Stimulated activated CD4-positive, alpha-beta T cell treated with anti-CD3 and anti-CD28 coated beads, Interleukin-4, amount 100 ng/mL, for 24 hours (primary cell): ENCODE results near the gene RAB37.

ENCODE experiments used
- DNase-seq: peaks from one replicate; pipeline ENCODE4 v3.0.0-alpha.2; 2020

Gene RAB37

DNA sequence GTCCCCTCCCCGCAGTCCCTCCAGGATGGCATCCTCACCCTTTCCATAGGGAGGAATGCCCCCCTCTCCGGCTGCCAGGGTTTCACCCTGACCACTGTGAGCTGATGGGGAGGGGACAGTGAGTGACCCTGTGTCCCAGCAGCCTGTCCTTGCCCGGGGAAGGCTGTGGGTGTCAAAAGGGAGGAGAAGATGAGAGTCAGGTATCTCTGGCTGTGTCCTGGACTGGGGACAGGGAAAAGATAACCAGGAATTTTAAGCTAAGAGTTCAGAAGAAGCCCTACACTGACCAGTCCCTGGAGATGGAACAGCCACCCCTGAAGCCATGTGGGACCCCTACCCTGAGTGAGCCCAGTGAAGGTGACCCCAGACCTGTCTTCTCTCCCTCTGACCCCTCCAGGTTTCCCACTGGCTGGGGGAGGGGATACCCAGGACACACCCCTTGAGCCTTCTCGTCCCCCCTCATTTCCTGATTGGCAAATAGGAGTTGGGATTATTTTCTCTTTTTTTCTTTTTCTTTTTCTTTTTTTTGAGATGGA is 27.8 kb downstream of the RAB37 start:
- DNase-seq = no peak

DNA sequence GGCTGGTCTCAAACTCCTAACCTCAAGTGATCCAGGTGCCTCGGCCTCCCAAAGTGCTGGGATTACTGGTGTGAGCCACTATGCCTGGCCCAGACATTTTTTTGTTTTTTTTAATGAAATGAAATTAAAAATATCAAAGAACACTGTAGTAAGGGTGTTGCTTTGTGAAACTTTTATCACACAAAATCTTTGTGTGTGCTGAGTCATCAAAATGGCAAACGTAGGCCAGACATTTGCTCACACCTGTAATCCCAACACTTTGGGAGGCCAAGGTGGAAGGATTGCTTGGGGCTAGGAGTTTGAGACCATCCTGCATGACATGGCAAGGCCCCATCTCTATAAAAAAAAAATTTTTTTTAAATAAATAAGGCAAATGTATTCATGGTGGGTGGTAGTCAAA is 29.4 kb downstream of the RAB37 start:
- DNase-seq = no peak

DNA sequence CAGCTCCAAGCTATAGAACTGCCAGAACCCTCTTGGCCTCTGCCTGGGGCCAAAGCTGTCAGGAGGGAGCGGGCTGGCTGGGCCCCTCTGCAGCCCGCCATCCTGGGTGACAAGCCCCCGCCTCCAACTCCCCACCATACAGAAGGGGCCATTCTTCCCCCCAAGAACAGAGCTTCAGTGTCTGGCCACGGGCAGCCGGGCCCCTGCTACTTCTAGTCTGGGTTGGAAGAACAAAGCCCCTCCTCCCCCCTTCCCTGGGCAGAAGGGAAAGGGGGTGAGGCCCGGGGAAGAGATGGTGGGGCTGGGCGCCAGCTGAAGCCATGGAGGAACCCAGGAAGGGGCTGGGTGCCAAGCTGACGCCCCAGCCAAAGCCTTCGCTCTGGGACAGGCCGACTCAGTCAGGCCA is 30.1 kb downstream of the RAB37 start:
- DNase-seq = no peak

DNA sequence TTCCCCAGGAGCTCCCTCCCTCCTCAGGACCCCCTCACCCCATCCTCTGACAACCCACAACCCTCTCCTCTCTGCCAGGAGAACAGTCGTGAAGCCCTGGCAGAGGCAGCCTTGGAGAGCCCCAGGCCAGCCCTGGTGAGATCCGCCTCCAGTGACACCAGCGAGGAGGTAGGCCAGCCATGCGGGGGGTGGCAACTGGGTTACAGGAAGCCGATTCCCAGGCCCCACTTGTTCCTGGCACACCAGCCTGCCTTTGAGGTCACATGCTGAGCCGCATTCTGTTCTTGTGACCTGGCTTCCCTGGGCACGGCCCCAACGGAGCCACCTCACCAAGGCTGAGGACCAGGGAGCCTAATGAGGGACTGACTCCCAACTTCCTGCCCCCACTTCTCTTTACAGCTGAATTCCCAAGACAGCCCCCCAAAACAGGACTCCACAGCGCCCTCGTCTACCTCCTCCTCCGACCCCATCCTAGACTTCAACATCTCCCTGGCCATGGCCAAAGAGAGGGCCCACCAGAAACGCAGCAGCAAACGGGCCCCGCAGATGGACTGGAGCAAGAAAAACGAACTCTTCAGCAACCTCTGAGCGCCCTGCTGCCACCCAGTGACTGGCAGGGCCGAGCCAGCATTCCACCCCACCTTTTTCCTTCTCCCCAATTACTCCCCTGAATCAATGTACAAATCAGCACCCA is 31.2 kb downstream of the RAB37 start:
- no peak for DNase-seq

DNA sequence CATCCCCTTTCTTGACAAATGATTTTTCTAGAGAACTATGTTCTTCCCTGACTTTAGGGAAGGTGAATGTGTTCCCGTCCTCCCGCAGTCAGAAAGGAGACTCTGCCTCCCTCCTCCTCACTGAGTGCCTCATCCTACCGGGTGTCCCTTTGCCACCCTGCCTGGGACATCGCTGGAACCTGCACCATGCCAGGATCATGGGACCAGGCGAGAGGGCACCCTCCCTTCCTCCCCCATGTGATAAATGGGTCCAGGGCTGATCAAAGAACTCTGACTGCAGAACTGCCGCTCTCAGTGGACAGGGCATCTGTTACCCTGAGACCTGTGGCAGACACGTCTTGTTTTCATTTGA is 31.7 kb downstream of the RAB37 start:
- DNase-seq = no peak

DNA sequence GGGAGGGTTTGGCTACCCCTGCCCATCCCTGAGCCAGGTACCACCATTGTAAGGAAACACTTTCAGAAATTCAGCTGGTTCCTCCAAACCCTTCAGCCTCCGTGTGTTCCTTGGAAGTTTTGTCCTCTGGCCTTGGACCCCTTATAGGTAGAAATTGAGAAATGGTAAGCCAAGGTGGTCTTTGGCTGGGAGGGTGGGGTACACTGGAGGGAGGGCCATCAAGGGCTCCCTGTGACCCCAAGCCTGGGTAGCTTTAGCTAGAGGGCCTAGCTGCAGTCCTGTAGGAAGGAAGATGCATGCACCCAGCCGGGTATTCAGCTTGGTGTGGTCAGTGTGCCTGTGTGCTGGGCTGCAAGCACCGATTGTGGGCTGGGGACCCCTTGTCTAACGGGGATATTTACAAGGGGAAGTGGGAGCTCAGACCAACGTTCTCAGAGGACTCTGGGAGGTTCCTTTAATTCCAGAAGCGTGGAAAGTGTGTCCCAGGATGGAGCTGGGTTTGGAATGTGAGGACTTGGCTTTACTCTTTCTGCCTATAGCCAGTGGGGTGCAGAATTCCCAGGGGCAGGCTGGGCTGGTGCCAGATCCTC is 32.3 kb downstream of the RAB37 start:
- DNase-seq = no peak

DNA sequence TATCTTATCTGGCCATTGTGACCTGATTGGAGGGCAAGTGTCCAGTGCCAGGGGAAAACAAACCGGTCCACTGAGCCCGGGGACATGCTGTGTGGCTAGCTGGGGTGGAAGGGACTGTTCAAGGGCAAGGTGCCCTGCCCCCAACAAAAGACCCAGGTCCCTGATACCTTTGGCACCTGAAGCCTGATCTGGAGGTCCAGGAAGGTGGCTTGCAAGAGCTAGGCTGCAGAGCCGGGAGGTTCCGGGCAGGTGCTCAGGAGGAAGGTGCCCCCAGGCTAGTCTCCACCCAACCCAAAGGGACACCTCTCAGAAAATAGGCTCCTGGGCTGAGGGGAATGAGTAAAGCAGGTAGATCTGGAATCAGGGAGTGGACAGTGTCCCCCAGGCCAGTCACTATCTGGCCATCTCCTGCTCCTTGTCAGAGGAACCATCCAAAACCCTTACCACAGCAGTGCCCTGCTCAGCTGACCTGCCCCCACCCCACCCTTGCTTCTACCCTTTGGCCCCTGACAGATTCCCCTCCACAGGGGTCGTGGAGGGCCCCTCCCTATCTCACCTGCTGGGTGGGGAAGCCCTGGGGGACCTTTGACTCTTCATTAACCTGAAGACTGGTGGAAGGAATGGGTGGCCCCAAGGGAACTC is 32.9 kb downstream of the RAB37 start:
- no peak for DNase-seq

DNA sequence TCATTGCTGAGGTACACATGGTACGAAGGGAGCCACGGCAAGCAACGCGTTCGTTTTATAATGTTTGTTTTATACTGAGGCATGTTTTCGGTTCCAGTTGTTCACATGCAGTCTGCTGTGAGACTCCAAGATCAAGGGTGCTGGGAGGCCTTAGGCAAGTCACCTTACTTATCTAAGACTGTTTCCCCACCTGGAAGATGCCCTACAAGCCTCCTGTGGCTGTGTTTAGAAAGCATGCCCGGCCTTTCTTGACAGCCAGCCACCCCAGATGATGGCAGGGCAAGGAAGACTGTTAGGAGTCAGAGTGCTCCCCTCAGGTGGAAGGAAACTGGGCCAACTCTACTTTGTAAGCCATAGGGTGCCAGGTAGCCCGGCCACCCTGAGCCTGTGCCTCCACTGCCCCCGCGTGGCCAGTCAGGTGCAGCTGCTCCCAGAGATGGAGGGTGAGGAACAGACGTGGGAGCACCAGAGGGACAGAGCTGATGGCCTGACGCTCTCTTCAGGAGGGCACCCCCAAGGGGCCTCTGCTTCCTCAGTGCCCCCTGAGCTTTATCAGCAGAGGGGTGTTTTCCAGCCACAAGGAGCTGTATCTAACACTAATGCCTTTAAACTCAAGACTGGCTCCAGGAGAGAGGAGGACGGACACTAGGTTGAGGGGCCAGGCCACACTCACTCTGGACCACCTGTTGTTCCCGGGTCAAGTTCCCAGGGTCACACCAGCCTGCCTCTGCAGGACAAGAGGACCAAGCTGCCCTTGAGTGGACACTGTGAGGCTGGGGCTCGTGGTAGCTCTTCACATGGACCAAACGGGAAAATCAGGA is 33.7 kb downstream of the RAB37 start:
- peak; percentile 75 for DNase-seq

DNA sequence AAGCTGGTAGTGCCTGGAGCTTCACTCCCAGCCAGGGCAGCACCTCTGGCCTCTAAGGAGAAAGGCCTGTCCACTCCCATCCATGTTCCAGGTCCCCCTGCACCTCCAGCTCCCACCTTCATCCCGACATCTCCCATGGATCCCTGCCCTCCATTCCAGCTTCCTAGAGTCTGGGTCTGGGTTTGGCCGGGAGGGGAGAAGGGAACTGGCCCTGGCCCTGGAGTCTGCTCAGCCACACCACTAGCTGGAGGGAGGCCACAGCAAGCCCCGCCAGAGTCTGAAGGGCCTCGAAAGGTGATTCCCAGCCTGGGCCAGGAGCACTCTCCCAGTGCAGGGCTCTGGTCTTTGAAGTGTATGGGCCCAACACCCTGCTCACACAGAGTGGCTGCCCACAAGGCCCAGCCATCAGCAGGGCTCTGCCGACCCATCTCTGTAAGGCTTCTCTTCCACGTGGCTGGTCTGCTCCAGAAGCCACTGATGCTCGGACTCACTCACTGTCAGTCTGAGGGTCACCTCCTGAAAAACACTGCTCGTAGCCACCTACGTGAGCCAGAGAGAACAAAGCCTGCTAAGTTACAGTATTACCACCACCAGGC is 34.4 kb downstream of the RAB37 start:
- no peak for DNase-seq

DNA sequence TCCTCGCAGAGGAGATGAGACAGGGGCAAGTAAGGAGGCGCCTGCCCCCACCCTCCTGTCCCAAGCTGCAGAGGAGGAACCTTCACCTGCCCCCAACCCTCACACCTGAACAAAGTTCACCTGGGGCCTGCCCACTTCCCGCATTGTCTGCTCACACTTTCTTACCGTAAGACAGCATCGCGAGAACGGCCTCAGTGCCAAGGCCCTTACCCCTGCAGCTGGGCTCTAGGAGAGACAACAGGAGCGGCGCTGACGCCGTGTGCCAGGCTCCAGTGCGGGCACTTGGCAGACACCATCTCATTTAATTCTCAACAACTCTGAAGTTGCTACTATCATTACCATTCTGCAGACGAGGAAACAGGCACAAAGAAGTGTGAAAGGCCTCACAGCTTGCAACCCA is 35.0 kb downstream of the RAB37 start:
- DNase-seq = no peak

DNA sequence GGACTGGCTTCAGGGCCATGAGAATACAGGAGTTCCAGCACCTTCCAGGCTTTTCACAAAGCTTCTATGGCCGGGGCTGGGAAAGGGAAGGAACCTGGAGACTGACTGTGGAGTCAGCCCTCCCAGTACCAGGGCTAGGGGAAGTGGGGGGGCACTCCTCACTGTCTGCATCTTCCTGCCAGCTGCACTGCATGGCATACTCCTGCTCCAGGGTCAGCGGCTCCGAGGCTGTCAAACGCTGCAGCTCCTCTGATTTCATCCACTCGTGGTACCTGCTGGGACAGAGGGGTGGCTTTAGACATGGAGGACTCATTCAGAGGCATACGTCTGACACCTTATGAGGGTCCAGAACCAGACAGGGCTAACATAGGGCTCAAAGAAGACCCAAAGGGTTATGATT is 36.4 kb downstream of the RAB37 start:
- DNase-seq = no peak

DNA sequence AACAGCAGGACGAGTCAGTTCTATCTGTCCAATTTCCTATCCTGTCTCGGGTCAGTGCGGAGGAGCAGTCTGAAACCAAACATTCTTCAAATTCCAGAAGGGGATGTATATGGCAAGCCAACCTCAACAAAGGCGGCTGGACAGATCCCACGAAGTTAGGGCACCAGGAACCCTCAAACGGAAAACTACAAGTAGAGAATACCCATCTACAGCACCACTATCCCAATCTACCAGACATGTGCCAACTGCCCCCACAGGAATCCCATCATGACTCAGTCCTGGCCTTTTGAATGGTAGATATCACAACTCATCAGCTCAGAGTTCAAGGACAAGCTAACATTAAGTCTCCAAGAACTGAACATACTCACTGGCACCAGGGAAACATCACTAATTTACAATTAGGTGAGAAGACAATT is 36.8 kb downstream of the RAB37 start:
- DNase-seq = no peak

DNA sequence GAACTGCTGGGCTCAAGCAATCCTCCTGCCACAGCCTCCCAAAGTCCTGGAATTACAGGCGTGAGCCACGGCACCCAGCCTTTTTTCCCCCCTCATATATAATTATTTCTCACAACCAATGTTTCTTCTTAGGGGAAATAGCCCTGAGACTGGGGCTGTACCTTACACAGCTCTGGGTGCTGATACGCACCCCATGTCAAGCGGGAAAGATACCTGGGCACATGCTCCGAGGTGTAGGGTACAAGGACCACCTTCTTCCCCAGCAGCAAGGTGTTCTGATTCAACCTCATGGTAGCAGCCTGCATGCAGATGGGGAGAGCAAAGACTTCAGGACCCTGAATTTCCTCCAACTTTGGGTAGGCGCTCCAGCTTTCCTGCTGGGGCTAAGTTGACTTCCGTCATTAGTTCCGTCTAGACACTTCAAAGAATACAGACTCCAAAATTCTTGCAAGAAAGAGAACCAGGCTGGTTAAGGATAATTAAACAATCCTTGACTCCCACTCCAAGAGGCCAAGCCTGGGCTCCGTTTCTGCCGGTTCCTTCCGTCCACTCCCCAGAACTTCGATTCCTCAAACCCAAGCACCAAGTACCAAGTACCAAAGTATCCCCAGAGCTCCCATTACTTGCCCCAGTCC is 38.5 kb downstream of the RAB37 start:
- DNase-seq = no peak

DNA sequence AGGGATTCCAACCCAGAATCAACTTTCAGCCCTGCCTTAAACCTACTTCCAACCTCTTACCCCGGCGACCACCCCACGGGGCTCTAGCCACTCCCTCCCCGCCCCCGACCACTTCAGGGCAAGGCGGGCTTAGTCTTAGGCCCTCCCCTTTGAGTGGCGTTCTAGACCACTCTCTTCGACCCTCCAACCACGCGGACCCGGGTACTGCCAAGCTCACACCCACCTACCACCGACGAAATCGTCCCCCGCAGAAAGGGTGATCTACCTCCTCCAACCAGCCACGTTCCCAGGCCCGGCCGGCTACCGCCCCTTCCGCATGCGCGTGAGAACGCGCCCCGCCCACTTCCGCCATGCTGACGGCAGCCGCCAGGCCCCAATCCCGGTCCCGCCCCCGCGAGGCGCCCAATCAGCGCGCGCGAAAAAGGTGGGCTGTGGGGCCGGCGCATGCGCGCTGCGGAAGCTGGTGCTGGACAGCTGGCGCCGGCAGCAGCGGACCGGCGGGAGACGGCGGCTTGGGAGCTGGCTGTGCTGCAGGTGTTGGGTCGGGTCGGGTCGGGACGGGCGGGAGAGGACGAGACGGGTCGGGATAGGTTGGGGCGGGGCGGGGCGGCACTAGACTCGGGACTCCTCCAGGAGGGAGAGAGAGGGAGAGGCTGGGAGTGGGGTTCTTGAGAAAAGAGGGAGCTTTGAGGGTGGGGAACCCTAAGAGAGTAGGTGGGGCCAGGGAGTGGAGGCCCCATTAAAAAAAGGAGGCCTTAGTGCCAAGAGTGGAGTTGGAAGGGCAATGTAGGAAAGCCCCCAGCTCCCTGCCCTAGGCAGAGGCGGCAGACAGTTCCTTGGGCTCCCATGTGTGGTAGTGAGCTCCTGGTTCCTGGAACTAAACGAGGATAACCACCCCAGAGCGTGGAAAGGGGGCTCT is 39.2 kb downstream of the RAB37 start, which contains the start of gene NAT9:
TSS of gene NAT9 (minus strand) at position 302 of the 919 bp plus-strand sequence. CDS start 647 bp downstream, outside the sequence.
- peak; percentile 99 for DNase-seq

DNA sequence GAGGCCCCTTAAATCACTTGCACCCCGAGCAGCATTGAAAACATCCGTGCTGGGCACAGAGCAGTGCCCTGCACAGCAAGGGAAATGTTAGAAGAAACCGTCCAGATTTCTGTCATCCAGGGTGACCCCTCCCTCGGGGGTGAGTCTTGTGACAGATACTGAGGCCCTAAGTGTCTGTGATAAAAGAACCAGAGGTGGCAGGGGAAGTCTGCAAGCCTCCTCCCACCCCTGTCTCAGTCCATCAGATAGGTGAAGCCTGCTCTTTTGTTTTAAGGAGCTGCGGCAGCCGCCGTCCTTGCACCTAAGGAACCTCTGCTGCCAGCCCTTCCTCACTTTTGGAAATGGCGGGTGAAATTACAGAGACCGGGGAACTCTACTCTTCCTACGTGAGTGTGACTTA is 39.9 kb downstream of the RAB37 start:
- no peak for DNase-seq

DNA sequence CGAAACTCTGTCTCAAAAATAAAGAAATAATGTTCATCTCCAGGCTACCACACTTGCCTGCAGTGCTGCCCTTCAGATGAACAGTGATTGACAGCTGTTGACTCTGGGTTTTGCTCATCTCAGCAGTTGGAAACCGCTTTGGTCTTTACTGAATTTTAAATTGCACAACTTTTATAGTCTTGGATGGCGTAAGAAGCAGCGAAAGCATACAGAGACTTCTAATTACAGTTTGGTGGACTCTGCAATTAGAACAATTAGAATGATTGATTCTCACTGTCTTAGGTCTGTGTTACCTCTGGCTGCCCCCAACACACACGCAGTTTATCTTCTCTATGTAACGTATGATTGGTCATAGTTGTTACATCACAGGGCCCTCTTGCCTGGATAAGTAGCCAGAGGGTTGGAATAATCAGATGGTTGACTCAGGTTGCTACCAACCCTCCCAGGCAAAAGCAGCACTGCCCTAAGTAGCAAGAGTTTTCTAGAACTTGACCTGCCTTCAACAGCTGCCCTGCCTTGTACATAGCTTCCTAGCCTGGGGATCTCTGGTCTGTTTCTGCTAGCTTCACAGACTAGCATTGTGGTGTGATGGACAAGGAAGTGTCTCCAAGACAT is 41.0 kb downstream of the RAB37 start:
- no peak for DNase-seq

DNA sequence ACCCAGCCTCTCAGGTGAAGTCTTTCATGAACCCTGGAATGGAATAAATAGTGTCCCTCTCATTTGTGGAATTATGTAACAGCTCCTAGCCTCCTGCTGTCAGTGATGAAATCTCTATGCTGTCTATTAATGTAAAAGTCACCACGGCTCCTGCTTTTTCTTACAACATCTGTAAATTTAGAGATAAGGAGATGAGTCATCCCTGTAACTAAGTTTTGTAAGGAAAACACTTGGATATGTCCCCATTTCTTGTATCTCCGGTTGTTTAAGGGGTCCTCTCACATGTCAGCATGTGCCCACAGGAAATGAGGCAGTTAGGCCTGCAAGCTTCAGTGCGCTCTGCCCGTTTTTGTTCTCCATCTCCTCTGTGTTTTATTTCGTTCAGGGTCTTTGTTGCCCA is 41.9 kb downstream of the RAB37 start:
- DNase-seq = no peak

DNA sequence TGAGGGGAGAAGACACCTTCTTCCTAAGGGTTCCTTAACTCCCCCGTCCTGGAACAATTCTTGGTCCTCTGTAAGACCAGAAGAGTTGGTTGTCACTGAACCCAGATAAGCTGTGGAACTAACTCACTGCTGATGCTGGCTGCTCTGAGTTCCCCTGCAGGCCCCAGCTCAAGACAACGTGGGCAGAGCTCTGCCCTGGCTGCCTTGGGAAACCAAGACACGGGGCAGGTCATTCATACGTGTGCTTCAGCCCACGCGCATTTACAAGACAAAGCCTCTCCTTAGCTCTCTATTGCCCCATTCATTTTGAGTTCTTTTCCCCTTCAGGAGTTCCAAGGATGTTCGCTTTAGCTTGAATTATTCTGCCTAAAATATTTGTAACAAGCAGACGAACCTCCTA is 42.4 kb downstream of the RAB37 start:
- DNase-seq = peak; percentile 26

DNA sequence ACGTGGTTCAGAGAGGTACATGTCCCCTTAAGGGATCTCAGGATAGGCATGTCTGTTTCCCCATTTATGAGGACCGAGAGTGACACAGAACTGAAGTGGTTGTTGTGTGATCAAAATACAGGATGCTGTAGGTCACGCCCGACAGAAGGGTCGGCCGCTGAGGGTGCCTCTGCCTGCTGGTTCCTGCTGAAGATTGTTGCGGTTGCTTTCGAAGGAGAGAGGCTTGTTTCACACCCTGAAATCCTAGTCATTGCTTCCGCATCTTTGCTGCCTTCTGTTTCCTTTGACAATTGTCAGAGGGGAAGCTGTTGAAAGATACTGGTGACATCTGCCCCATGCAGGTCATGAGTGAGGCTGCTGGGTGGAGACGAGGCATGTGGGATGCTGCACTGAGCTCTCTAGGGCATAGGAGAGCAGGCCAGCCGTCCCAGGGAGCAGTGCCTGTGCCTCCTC is 42.9 kb downstream of the RAB37 start:
- peak; percentile 67 for DNase-seq

DNA sequence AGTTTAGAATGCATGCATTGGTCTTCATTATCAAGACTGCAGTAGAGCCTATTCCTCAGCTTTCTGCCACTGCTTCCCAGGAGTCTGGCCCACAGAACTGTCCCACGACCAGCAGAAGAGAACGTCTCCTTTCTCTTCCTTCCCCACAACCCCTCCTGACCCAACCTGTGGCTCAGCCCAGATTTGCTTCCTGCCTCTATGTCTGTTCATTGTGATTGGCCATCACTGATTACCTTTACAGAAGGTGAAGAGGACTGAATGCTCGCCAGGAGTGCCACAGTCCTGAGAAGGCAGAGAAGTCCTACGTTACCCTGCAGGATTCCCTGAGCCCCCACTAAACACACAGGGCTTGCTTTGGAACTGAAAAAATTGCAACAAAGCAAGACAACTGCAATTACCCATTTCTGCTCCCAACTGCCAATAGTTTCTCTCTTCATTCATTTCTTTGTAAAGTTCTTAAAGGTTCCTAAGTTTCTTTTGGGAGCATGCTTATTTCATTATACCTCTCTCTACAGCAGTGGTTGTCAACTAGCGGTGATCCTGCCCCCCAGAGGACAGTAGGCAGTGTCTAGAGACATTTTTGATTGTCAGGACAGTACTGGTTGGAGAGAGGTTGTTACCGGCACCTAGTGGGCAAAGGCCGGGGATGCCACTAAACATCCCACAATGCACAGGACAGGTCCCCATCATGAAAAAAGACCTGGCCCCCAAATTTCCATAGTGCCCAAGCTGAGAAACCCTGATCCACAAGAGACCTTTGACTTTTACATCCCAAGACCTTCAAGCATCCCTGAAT is 43.6 kb downstream of the RAB37 start:
- DNase-seq = no peak
